ENCODE data around the gene UBR2. TPM values are rescaled to one million over a fixed set of nuclear protein-coding genes. Genes with fewer than 3 reads are reported as not detected.

The UBR2 gene
- polyA plus RNA-seq (2013, experiment 1 of 2) = 14.3 TPM
- 15.4 TPM for polyA plus RNA-seq (2013, experiment 2 of 2)

DNA sequence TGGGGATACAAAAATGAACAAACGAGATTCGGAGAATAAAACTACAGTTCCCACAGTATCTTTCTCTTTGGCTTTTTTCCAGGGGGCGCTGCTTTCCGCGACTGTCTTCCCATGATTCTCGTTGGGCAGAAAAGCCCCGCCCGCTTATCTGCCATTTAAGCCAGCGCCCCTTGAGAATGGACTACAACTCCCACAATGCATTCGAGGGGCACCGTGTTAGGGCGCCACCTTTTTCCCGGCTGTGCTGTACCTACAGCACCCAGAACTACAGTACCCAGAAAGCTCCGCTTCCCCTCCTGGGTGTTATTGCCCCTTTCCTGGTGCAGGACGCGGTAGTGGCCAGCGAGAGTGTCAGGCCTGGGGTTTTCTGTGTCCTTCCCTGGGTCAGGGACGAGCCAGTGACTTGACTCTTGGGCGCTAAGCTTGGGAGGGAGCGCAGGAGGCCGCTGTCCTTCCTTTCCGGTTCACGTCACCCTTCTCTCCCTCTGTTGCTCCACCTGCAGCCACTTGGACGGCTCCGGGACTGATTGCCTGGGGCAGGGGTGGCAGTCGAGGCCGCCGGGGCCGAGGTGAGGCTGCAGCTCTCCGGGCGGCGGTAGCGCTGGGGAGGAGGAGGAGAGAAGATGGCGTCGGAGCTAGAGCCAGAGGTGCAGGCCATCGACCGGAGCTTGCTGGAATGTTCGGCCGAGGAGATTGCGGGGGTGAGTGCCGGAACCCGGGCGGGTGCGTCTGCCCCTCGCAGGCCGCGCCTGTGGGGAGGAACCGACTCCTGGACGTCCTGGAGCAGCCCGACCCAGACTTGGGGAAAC, at the start of gene UBR2:
Gene UBR2 (plus strand): TSS at position 333 of the 809 bp plus-strand sequence. CDS start 291 bp downstream, at position 624.
- Histone ChIP-seq H3K4me3 (ENCODE audit: extremely low read depth, insufficient read depth, low read length, poor library complexity, severe bottlenecking) (peak within 1 kb of the TSS; percentile 93), H3K36me3 (ENCODE audit: control insufficient read depth, insufficient read depth, low read length) (peaks cover 15% of the 10 kb centered on the region), H3K27ac (ENCODE audit: low read depth, low read length, severe bottlenecking) (peak within 1 kb of the TSS; percentile 91), H3K4me1 (ENCODE audit: control insufficient read depth, insufficient read depth, low read length, poor library complexity, severe bottlenecking) (no peaks in the 10 kb centered on the region), H3K9me3 (ENCODE audit: control insufficient read depth, low read length) (no peaks in the 10 kb centered on the region)
- whole genome bisulfite sequencing, 2 experiments (ENCODE audit: insufficient coverage in 2 of 2) = 0% methylated on average over 34 to 36 of the region's 50 CpGs

DNA sequence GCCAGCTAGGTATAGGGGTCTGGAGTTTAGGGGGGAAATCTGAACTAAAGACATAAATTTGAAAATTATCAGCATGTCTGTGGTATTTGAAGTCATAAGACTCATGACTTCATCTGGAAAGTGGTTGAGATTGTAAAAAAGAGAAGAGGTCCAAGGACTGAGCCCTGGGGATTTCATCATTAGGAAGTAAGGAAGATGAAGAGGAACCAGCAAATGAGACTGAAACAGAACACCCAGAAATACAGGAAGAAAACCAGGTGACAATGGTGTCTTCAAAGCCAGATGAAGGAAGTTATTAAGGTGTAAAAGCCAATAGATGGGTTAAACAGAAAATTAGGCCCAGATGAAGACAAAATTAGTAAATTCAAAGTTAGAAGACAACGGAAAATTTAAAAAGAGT, 49.1 kb upstream of the UBR2 start:
- 89 to 100% methylated on average over 1 of the region's 1 CpG for WGBS, 2 experiments (ENCODE audit: insufficient coverage in 2 of 2)
- no peaks in the 10 kb centered on the region for H3K36me3 ChIP-seq (ENCODE audit: control insufficient read depth, insufficient read depth, low read length)
- peaks cover 1% of the 10 kb centered on the region for H3K9me3 ChIP-seq (ENCODE audit: control insufficient read depth, low read length)
- H3K27ac ChIP-seq (ENCODE audit: low read depth, low read length, severe bottlenecking) = no peak overlapping the region
- H3K4me1 ChIP-seq (ENCODE audit: control insufficient read depth, insufficient read depth, low read length, poor library complexity, severe bottlenecking) = no peaks in the 10 kb centered on the region
- H3K4me3 ChIP-seq (ENCODE audit: extremely low read depth, insufficient read depth, low read length, poor library complexity, severe bottlenecking) = no peak overlapping the region

DNA sequence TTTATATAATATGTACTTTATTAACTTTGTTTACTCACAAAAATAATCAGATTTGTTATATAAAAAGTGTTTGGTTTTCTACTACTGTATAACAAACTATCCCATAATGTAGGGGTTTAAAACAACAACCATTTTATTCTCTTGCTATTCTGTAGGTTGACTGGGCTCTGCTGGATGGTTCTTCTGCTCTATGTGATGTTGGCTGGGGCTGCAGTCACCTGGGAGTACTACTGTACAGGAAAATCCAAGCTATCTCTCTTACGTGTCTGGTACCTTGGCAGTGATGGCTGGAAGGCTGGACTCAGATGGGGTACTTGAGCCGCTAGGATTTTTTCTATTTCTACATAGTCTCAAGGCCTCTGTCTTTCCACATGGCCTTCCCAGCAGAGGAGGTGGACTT, 44.0 kb upstream of the UBR2 start:
- H3K9me3 ChIP-seq (ENCODE audit: control insufficient read depth, low read length) = peaks cover 6% of the 10 kb centered on the region
- WGBS, 2 experiments (ENCODE audit: insufficient coverage in 2 of 2) = 100% methylated on average over 1 of the region's 2 CpGs; no CpG with 5 or more reads in 1 of the 2 experiments
- H3K27ac ChIP-seq (ENCODE audit: low read depth, low read length, severe bottlenecking) = no peak overlapping the region
- no peak overlapping the region for H3K4me3 ChIP-seq (ENCODE audit: extremely low read depth, insufficient read depth, low read length, poor library complexity, severe bottlenecking)
- H3K4me1 ChIP-seq (ENCODE audit: control insufficient read depth, insufficient read depth, low read length, poor library complexity, severe bottlenecking) = no peaks in the 10 kb centered on the region
- no peaks in the 10 kb centered on the region for H3K36me3 ChIP-seq (ENCODE audit: control insufficient read depth, insufficient read depth, low read length)

- 92 to 100% methylated on average over 1 to 3 of the region's 6 CpGs for WGBS, 2 experiments (ENCODE audit: insufficient coverage in 2 of 2)
These were observed 42.8 kb upstream of the UBR2 start for GRCh38 chr6:42520786-42521607.

DNA sequence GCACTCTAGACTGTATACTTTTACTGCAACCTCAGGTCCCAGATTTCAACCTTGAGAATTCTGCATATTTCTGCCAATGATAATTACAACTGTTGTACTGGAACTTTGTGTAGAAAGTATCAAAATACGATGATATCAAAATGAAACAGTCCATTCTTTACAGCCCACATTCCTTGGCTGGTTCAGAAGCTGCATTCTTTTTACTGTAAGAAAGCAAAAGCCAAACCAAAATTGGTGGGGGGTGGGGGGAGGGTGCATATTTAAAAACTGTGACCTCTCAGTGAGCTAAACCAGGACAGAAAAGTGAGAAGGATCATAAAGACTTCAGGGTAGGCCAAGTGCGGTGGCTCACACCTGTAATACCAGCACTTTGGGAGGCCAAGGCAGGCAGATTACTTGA, 41.8 kb upstream of the UBR2 start:
- WGBS, 2 experiments (ENCODE audit: insufficient coverage in 2 of 2) = 78% methylated on average over 1 of the region's 2 CpGs; no CpG with 5 or more reads in 1 of the 2 experiments
- peaks cover 6% of the 10 kb centered on the region for H3K9me3 ChIP-seq (ENCODE audit: control insufficient read depth, low read length)
- no peaks in the 10 kb centered on the region for H3K36me3 ChIP-seq (ENCODE audit: control insufficient read depth, insufficient read depth, low read length)
- H3K4me1 ChIP-seq (ENCODE audit: control insufficient read depth, insufficient read depth, low read length, poor library complexity, severe bottlenecking) = no peaks in the 10 kb centered on the region
- H3K27ac ChIP-seq (ENCODE audit: low read depth, low read length, severe bottlenecking) = no peak overlapping the region
- no peak overlapping the region for H3K4me3 ChIP-seq (ENCODE audit: extremely low read depth, insufficient read depth, low read length, poor library complexity, severe bottlenecking)

More at GRCh38 chr6:42520786-42521607, 42.8 kb upstream of the UBR2 start:
- Histone ChIP-seq H3K9me3 (ENCODE audit: control insufficient read depth, low read length) (peaks cover 6% of the 10 kb centered on the region), H3K36me3 (ENCODE audit: control insufficient read depth, insufficient read depth, low read length) (no peaks in the 10 kb centered on the region), H3K27ac (ENCODE audit: low read depth, low read length, severe bottlenecking) (no peak overlapping the region), H3K4me3 (ENCODE audit: extremely low read depth, insufficient read depth, low read length, poor library complexity, severe bottlenecking) (no peak overlapping the region), H3K4me1 (ENCODE audit: control insufficient read depth, insufficient read depth, low read length, poor library complexity, severe bottlenecking) (no peaks in the 10 kb centered on the region)

DNA sequence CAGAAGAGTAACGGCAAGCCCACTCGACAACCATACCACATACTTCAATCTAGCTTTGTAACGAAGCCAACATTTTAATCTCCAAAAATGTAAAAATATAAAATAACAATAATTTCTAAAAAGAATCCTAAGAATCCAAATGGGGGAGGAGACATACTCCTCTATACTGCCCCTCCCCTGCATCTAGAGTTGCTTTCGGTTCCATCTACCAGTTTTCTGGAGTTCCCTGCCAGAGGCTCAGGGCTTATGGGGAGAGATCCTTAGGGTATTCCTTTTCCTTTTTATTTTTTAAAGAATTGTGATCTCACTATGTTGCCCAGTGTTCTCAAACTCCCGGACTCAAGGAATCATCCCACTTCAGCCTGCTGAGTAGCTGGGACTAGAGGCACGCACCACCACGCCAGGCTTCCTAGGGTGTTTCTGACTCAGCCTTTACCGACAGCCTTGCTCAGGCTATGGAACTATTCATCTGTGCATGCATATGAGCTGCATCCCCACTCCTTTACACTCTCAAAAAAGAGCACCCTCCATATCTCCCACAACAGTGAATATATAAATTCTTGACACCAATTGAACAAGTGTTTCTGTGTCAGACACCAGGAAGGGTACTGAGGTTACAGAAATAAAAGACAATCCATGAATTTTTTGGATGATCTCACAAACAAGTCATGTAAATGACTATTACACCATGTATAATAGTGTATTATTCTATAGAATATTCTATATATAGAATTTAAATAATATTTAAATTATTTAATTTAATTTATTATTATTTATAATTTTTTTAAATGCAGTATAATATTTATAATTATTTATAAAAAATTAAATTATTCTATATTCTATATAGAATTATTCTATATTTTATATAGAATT, 40.7 kb upstream of the UBR2 start:
- WGBS, 2 experiments (ENCODE audit: insufficient coverage in 2 of 2) = 73 to 91% methylated on average over 4 of the region's 8 CpGs
- H3K4me1 ChIP-seq (ENCODE audit: control insufficient read depth, insufficient read depth, low read length, poor library complexity, severe bottlenecking) = no peaks in the 10 kb centered on the region
- no peaks in the 10 kb centered on the region for H3K36me3 ChIP-seq (ENCODE audit: control insufficient read depth, insufficient read depth, low read length)
- no peak overlapping the region for H3K27ac ChIP-seq (ENCODE audit: low read depth, low read length, severe bottlenecking)
- H3K4me3 ChIP-seq (ENCODE audit: extremely low read depth, insufficient read depth, low read length, poor library complexity, severe bottlenecking) = no peak overlapping the region
- peaks cover 6% of the 10 kb centered on the region for H3K9me3 ChIP-seq (ENCODE audit: control insufficient read depth, low read length)

- WGBS, 2 experiments (ENCODE audit: insufficient coverage in 2 of 2) = 94 to 100% methylated on average over 2 to 3 of the region's 4 CpGs
These were observed 38.6 kb upstream of the UBR2 start for GRCh38 chr6:42525206-42525605.

DNA sequence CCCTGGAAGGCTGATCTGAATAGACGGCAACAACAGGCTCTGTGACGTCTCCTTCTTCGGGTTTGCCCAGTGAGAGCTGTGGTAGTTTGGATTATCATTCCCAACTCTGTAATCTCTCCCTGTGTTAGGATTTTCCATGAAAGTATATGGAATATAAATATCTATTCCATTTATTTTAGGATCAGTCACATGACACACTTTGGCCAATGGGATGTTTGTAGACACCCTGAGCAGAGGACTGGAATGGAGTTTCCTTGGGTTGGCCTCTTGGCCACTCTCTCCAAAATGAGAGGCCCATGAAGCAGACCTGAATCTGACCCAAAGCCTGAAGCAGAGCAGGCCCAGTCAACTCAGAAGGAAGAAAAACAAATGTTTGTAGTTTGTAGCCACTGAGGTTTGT, 37.2 kb upstream of the UBR2 start:
- Histone ChIP-seq H3K4me1 (ENCODE audit: control insufficient read depth, insufficient read depth, low read length, poor library complexity, severe bottlenecking) (no peaks in the 10 kb centered on the region), H3K4me3 (ENCODE audit: extremely low read depth, insufficient read depth, low read length, poor library complexity, severe bottlenecking) (no peak overlapping the region), H3K27ac (ENCODE audit: low read depth, low read length, severe bottlenecking) (no peak overlapping the region), H3K36me3 (ENCODE audit: control insufficient read depth, insufficient read depth, low read length) (no peaks in the 10 kb centered on the region), H3K9me3 (ENCODE audit: control insufficient read depth, low read length) (no peaks in the 10 kb centered on the region)
- WGBS, 2 experiments (ENCODE audit: insufficient coverage in 2 of 2) = no CpG with 5 or more reads among the region's 3 CpGs

More at GRCh38 chr6:42525206-42525605, 38.6 kb upstream of the UBR2 start:
- Histone ChIP-seq H3K9me3 (ENCODE audit: control insufficient read depth, low read length) (no peaks in the 10 kb centered on the region), H3K4me1 (ENCODE audit: control insufficient read depth, insufficient read depth, low read length, poor library complexity, severe bottlenecking) (no peaks in the 10 kb centered on the region), H3K36me3 (ENCODE audit: control insufficient read depth, insufficient read depth, low read length) (no peaks in the 10 kb centered on the region), H3K4me3 (ENCODE audit: extremely low read depth, insufficient read depth, low read length, poor library complexity, severe bottlenecking) (no peak overlapping the region), H3K27ac (ENCODE audit: low read depth, low read length, severe bottlenecking) (no peak overlapping the region)

GRCh38 chr6:42527204-42527603, 36.6 kb upstream of the UBR2 start:
- H3K4me1 ChIP-seq (ENCODE audit: control insufficient read depth, insufficient read depth, low read length, poor library complexity, severe bottlenecking) = no peaks in the 10 kb centered on the region
- H3K9me3 ChIP-seq (ENCODE audit: control insufficient read depth, low read length) = no peaks in the 10 kb centered on the region
- no peaks in the 10 kb centered on the region for H3K36me3 ChIP-seq (ENCODE audit: control insufficient read depth, insufficient read depth, low read length)
- WGBS, 2 experiments (ENCODE audit: insufficient coverage in 2 of 2) = 60% methylated on average over 1 of the region's 1 CpG; no CpG with 5 or more reads in 1 of the 2 experiments
- H3K4me3 ChIP-seq (ENCODE audit: extremely low read depth, insufficient read depth, low read length, poor library complexity, severe bottlenecking) = no peak overlapping the region
- no peak overlapping the region for H3K27ac ChIP-seq (ENCODE audit: low read depth, low read length, severe bottlenecking)

- WGBS, 2 experiments (ENCODE audit: insufficient coverage in 2 of 2) = 86 to 100% methylated on average over 1 of the region's 1 CpG
- H3K9me3 ChIP-seq (ENCODE audit: control insufficient read depth, low read length) = no peaks in the 10 kb centered on the region
- no peak overlapping the region for H3K27ac ChIP-seq (ENCODE audit: low read depth, low read length, severe bottlenecking)
- no peaks in the 10 kb centered on the region for H3K36me3 ChIP-seq (ENCODE audit: control insufficient read depth, insufficient read depth, low read length)
- H3K4me1 ChIP-seq (ENCODE audit: control insufficient read depth, insufficient read depth, low read length, poor library complexity, severe bottlenecking) = no peaks in the 10 kb centered on the region
- no peak overlapping the region for H3K4me3 ChIP-seq (ENCODE audit: extremely low read depth, insufficient read depth, low read length, poor library complexity, severe bottlenecking)
These were observed 33.5 kb upstream of the UBR2 start for GRCh38 chr6:42530296-42530695.
